HFF-Myc (cell line): ENCODE data around the gene MCEE.
"Not testable (repeated sequence)": the region's sequence is repeated elsewhere in the genome, so short reads cannot be mapped to it uniquely, and the experiment has no call there.

Experiments
- DNase-seq: peaks from one replicate; pipeline ENCODE4 v3.0.0-alpha.2; 2011; ENCODE audit warnings: low read depth; ENCODE audit errors: extremely low read depth
- H3K4me3 ChIP-seq: replicated peaks from 2 replicates; pipeline ENCODE4 v1.5.1; 2011; ENCODE audit warnings: low read depth, mild to moderate bottlenecking, control low read depth, low read length
- CTCF ChIP-seq: IDR thresholded peaks from 2 replicates; pipeline ENCODE4 v1.5.1; 2012; ENCODE audit warnings: mild to moderate bottlenecking, low read depth, low read length, control low read depth; ENCODE audit errors: missing control alignments

The MCEE gene

GRCh38 chr2:71117063-71117462 lies 13.0 kb downstream of the MCEE start:
- H3K4me3 ChIP-seq = no peak overlapping the region
- no peak for DNase-seq
- TF ChIP-seq CTCF = no peak

GRCh38 chr2:71113843-71114242 lies 16.2 kb downstream of the MCEE start:
- H3K4me3 ChIP-seq = no peak overlapping the region
- TF ChIP-seq CTCF = no peak
- no peak for DNase-seq

GRCh38 chr2:71108091-71108490 lies 21.9 kb downstream of the MCEE start:
- no peak overlapping the region for H3K4me3 ChIP-seq
- no peak for DNase-seq
- TF ChIP-seq CTCF = no peak

GRCh38 chr2:71106463-71106862 lies 23.6 kb downstream of the MCEE start:
- H3K4me3 ChIP-seq, DNase-seq: not testable (repeated sequence)

- no peak for TF ChIP-seq CTCF
- no peak for DNase-seq
These were observed 26.2 kb downstream of the MCEE start for GRCh38 chr2:71103809-71104208.

GRCh38 chr2:71102981-71103681 lies 26.9 kb downstream of the MCEE start:
- H3K4me3 ChIP-seq = no peak overlapping the region
- no peak for TF ChIP-seq CTCF
- DNase-seq = no peak

More at GRCh38 chr2:71103809-71104208, 26.2 kb downstream of the MCEE start:
- no peak overlapping the region for H3K4me3 ChIP-seq

- peak; percentile 43 for DNase-seq
- no peak for TF ChIP-seq CTCF
- no peak overlapping the region for H3K4me3 ChIP-seq
These were observed 28.4 kb downstream of the MCEE start for GRCh38 chr2:71101656-71102055.
